Measurements from ENCODE around the gene PTP4A2.

PTP4A2 gene
- 286 to 429 (median 310) reads per million in 4 donors for total RNA-seq

DNA sequence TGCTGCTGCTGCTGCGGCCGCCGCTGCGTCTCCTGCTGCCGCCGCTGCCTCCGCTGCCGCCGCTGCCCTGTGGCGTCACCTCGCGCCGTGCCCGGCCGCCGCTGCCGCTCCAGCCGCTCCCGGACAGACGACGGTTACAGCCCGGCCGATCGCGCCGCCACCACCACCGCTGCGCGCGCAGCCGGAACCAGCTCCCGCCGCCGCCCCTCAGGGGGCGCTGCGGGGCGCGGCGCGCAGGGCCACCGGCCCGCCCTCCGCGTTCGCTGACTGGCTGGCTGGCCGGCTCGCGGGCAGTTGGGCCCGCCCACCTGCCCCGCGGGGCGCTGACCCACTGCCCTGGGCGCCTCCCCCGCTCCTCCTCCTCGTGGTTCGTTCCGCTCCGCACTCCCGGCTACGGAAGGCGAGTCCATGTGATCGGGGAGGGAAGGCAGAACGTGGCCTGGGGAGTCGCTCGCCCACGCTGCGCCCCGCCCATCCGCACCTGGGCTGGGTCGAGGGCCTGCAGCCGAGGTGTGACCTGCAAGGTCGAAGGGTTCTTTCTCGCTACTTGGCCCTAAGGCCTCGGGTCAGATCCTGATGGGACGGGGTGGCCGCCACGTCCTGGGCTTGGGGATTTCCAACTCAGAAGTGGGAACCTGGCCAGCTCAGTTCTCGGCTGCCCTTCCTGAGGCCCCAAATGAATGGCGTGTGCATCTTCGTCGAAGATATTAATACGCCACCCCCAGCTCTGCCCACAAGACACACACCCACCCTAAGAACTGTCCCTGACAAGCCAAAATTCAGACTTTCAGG lies at the start of gene PTP4A2:
Gene PTP4A2, minus strand, starts transcription at position 185 of the 792 bp plus-strand sequence. CDS start 19,303 bp downstream, outside the sequence.
- peak; percentile 63 to 96 (median 70) for DNase-seq

DNA sequence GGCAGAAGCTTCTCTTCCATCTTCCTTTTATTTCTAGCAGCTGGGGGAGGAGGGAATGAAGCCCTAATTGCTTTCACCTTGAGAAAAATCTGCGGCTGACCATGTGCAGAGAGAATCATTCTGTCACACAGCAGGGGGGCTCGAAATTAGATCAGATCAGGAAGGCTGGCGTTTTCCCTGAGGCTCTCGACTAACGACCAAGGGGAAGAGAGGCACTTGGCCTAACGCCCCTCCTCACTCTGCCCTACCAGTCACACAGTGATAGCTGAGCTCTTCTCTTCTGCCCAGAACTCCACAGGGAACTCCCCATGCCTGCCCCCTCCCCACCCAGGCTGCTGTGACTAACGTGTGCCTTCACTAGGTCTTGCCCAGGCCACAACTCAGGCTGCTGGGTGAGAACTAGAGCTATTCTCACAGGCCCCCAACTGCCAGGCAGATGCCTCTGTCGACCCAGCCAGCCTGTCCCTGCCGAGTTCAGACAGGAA lies 49.0 kb upstream of the PTP4A2 start:
- DNase-seq, result no peak

DNA sequence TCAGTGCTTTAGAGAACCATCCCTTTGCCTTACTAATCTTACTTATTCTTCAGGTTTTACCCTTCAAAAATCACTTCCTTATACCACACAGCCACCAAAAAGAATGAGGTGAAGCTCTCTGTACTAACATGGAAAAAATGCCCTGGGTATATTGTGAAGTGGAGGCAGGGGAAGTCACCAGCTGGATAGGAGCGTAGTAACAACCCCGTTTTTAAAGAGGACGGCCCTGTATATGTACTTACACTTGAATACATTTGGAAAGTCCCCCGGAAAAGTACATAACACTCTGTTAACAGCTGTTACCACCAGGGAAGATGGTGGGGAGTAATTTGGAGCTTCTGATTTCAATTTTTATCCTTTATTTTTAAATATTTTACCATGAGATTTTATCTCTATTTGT lies 47.3 kb upstream of the PTP4A2 start:
- peak in 1 of 5 donors; percentile 49 for DNase-seq

DNA sequence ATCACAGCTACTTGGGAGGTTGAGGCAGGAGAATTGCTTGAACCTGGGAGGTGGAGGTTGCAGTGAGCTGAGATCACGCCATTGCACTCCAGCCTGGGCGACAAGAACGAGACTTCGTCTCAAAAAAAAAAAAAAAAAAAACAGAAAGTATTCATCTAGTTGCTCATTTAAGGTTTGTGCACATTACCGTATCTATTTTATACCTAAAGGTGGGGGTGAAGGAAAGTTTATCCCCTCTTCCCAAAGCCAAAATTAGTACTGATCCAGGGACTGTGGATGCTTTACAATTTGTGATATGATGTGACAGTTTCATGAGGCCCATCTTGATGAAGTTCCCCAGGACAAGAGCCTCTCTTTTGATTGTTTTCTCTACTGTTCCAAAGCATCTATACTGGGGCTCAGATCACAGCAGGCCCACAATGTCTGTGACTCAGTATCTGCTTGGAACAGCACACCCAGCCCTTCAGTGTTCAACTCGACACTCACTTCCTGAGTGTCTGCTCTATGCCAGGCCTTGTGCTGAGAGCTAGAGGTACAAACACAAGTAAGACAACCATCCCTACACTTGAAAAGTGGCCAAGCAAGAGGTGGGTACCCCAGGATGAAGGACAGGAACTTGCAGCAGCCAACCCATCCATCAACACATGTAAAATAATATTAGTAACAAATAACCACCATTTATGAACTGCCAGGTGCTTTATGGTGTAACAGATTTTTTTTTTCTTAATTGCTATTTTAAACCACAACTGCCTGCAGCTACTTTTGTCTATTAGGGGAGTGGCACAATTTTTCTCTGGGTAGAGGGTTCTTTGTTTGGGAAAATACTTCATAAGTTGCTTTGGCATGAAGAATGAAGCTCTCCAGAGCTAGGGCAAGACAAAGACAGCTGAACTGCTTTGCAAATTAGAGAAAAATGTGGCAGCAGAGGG lies 46.5 kb upstream of the PTP4A2 start:
- DNase-seq, result peak in 2 of 5 donors; percentile 12 to 67

DNA sequence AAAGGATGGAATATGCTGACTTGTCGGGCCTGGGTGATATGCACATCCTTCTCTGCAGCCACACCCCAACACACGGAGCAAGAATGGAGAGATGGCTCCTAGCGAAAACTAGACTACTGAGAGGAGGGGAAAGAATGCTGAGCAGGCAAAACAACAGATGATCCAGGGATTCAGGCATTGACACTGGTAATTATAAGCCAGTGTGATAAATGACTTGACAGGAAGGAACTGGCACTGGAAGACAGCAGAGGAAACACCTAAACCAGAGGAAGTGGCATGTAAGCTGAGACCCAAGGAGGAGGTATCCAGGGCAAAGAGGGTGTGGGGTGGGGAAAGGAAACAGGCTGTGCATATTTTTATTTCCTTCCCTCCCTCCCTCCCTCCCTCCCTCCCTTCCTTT lies 43.8 kb upstream of the PTP4A2 start:
- DNase-seq, result peak in 3 of 5 donors; percentile 5 to 85 (median 20)

DNA sequence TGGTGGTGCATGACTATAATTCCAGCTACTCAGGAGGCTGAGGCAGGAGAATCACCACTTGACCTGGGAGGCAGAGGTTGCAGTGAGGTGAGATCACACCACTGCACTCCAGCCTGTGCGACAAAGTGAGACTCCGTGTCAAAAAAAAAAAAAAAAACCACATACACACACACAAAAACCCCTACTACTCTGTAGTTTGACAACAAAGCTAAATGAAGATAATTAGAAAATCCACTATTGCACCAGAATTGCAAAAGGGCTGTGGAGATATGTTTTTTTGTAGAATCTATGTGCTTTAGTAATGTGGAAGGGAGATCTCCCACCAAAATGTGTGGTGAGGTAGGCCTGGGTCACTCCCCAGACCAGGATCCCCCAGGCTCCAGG lies 43.3 kb upstream of the PTP4A2 start:
- no peak for DNase-seq

DNA sequence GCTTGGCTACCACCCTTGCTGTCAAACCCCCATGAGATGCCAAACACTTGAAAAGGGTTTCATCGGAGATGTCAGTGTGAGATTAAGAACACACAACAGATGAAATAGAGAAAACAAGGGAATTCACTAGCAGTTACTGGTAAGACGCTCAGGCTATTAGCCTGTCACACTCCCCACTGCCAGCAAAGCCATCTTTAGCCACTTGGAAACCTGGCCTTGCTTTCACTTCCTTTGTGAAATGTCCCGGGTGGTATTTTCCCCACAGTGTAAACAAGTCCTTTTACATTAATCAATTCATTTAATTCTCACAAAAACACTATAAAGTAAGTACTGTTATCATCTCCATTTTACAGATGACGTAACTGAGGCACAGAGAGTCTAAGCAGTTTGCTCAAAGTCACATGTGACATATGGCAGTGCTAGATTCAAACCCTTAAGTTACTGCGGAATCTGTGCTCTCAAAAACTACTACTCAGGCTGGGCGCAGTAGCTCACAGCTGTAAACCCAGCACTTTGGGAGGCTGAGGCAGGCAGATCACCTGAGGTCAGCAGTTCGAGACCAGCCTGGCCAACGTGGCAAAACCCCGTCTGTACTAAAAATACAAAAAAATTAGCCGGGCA lies 42.8 kb upstream of the PTP4A2 start:
- no peak for DNase-seq

DNA sequence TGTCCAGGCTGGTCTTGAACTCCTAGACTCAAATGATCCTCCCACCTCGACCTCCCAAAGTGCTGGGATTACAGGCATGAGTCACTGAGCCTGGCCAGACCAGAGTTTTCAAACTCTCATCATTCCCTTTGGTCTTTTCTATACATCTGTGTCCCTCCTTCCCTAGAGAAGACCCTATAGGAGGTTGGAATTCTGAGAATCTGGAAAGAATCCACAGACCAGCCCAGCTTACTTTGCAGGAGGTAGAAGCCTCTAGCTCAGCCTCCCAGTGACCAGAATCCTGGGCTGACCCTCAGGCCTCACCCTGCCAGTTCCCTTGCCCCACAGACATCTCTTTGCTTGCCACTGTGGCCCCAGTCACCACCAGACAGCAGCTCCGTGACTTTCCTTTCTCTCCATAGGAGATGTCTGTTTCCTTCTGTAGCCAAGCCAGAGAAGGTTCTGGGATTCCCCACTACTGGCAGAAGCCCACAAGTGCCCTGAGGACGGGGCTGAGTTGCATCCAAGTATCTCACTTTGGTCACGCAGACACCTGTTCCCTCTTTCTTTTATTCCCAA lies 40.8 kb upstream of the PTP4A2 start:
- DNase-seq, result no peak

DNA sequence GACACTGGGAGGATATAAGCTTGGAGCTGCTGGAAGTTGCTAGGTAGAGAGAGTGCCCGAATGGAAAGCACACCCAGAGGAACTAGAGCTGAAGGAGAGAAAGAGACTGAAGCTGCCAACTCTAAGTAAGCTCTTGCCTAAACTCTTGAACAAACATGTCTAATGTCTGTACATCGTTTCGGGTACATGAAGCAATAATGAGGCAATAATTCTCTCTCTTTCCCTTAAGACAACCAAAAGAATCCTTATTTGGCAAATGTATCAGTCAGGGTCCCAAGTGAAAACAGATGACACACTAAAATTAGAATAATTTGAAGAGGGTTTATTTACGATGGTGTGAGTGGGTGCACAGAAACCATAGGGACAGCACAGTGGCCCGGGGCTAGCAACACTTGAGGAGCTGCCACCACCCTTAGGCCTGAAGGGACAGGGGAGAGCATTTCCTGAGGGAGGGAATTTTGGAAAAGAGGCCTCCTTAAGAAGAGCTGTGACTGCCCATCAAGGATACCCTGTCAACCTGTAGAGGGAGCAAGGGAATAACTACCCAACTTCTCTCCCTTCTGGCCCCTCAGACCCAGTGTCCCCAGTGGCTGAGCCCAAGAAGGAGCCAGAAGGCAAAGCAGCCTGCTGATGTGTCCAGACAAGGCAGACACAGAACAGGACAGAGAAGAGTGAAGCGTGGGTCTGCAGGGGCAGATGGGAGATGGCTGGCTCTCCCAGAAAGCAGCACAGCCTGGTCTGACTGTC lies 39.4 kb upstream of the PTP4A2 start:
- DNase-seq, result no peak

DNA sequence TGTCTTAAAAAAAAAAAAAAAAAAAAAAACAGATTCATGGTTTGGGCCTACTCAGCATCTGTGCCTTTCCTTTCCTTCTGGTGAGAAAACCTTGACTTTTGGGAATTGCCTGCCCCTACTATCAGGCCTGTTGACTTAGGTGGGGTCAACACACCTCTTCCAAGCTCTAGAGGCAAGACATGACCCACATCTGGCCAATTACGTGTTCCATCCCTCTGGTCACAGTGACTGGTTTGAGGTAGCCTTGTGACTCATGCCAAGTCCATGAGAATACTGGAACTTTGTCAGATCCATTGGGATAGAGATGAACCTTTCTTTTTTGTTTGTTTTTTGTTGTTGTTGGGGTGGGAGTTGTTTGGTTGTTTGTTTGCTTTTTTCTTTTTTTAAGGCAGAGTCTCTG lies 38.2 kb upstream of the PTP4A2 start:
- no peak for DNase-seq

DNA sequence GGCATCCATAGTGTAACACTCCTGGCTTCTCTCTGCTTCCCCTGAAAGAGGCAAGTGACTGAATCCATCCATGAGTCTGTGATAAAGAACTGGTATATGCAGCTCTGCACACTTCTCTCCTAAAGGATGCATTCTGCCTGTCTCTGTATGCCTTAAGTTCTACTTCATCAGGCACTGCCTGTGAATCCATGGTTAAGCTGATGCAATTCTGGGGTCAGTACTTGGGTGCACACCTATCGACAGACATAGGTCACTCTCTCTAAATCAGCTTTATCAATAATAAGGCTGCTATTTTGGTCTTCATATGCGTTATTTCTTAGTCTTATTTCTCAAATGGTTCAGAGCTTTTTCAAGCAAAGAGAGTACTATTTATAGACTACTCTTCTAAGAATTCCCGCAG lies 32.7 kb upstream of the PTP4A2 start:
- DNase-seq, result no peak

DNA sequence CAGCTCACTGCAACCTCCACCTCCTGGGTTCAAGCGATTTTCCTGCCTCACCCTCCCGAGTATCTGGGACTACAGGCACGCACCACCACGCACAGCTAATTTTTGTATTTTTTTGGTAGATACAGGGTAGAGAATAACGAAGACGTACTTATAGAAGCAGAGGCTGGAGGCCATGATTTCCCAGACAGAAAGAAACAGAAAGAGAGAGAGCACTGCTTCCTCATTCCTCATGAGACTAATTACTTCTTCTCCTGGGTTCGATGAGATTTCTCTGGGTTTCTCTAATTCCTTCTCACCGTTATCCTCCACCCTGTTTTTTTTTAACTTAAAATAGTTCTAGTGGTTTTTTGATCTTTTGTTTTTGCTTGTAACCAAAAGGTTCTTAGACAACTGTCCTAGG lies 23.4 kb upstream of the PTP4A2 start:
- no peak for DNase-seq

DNA sequence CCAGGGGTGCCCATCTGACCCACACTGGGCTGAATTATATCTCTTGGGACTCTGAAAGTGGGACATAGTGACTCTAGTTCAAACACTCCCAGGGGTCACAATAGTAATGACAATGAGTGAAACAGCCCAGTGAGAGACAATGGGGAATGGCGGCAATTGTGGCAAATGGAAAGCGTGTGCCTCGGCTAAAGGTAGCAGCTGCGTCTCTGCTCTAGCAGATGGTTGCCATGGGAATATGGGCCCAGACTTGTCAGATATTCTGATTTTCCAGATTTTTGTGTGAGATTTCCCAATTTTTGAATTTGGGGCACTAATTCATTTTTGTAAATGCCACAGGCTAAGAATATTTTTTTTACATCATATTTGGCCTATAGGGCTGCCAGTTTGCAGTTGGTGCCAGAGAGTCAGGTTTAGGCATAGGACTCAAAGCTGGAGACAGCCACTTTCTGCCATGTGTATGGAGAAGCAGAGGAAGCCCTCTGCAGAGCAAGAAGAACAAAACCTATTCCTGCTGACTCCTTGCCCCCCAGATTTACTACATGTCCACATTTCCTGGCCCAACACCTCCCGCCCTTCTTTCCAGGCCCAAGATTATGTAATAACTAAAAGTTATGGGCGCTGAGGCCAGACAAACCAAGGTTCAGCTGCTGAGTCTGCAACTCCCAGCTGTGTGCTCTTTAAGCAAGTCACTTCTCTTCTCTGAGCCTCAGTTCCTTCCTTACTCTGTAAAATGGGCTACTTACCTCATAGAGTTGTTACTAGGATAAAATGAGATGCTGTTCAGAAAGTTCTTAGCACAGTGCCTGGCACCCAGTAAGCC lies 21.6 kb upstream of the PTP4A2 start:
- DNase-seq, result no peak

DNA sequence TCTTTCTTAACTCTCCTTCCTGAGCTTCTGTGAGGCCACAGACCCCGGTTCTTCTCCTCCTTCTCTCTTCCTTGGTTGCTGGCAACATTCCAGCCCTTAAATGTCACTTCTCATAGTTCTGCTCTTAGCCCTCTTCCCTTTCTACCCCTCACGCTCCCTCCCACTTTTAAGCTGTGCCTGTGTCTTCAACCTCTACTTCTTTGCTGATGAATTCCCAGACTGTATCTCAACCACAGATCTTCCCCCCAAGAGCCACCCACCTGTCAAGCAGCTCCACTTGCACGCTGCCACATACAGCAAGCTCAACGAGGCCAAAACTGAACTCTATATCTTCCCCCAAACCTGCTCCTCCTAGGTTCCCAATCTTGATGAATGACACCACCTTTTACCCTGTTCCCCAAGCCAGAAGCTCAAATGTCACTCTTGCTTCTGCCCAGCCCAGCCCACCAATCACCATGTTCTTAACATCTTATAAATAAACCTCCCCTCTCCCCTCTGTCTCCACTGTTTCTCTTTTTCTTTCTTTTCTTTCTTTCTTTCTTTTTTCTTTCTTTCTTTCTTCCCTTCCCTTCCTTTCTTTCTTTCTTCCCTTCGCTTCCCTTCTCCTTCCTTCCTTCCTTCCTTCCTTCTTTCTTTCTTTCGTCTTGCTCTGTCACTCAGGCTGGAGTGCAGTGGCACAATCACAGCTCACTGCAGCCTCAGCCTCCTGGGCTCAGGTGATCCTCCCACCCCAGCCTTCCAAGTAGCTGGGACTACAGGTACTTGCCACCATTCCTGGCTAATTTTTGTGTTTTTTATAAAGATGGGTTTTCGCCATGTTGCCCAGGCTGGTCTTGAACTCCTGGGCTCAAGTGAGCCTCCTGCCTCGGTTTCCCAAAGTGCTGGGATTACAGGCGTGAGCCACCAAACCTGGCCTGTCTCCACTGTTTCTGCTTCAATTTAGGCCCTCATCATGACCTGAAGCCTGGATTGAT lies 19.8 kb upstream of the PTP4A2 start:
- DNase-seq, result peak in 2 of 5 donors; percentile 15 to 53

DNA sequence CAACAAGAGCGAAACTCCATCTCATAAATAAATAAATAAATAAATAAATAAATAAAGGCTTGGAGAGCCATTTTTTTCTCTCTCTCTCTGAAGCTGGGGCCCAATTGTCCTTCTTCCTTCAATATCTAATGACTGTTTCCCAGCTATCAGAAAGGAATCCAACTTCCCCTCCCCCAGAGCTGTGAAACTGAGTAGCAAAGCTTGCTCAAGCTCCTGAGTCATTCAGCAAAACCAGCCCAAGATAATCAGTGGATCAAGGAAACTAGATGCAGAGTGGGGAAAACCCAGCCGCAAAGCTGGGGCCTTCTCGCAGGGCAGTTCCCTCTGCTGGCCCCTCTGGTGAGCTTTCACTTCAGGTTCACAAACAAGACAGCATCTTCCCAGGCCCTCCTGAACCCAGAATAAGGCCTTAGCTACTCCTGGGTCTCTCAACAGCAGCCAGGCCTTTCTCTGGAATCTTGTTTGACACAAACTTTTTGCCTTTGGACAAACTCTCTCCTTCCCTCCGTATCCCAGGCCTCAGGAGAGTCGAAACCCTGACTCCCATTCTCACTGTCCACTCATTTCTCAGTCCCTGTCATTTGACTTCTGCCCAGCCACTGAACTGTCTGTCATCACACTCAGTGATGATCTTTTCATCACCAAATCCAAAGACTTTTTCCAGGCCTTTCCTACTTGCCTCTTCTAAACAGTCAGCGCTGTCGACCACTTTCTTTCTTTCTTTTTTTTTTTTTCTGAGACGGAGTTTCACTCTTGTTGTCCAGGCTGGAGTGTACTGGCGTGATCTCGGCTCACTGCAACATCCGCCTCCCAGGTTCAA lies 18.0 kb upstream of the PTP4A2 start:
- DNase-seq, result peak; percentile 53 to 94 (median 68)

DNA sequence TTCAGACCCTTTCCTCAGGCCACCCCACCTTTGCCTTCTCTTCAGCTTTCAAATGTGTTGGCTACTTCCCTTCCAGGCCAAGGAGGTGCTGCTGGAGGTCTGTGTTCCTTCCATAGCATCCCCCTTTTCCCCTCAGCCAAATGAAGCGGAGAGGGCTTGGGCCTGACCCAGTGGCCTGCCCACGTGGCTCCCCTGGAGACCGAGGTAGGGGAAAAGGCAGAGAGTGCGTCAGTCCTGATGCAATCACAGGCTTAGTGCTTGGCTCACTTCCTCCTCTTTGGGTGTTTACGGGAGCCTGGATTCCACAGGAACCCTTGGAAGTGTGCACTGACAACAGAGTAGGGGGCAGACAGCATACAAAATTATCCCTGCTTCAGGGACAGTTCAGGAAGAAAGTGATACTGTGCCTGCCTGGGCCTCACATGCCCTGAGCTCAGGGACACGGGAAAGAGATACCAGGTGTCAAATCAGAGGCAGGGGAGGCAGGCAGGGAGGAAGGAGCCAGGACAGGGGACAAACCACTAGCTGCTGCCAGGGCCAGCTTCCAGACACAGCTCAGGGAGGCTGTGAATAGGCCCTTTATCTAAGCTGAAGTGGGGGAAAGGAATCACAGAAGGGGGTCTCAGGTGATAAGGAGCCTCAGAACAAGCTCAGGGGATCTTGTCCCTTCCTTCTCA lies 16.6 kb upstream of the PTP4A2 start:
- DNase-seq, result no peak

DNA sequence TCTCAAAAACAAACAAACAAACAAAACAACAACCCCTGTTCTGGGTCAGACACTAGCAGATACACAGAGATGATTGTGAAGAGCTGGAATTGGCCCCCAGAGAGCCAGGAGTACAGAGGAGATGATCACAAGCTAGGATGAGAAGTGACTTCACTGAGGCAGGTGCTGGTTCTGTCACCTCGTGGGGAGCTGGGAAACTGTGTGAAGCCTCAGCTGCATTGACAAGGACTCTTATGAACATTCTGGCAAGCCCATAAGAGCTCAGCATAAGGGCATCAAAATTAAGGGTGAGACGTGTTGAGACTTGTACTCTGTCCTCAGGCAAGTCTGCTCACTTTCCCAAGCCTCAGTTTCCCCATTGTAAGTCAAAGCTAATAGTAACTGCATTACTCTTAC lies 14.7 kb upstream of the PTP4A2 start:
- DNase-seq, result no peak

DNA sequence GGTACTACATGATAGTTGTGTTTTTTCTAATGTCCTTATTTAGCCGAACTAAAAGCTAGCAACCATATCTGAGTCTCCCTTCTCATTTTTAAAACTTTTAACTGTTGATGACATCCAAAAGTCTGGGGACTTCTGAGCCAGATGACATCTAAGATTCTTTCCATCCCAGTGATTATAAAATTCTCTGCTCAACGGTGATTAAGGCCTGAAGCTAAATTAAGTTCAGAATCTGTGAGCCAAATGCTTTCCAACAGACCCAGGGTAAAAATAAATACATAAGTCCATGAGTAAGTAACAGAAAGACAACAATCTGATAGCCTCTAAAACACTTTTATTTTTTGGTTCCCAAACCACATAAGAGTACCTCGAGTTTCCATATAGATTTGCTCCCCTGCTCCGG lies 13.1 kb upstream of the PTP4A2 start:
- DNase-seq, result no peak
